Esophagus squamous epithelium (tissue), 4 donors: Measurements from ENCODE around the gene PPP1R37.

Experiments used
- CTCF ChIP-seq, 6 experiments: fragments of 450-650 bp in 4 of 6; fragments of 200-600 bp in 2 of 6; sonication (generic) in 2 of 6; IDR thresholded peaks; one replicate each; pipeline ENCODE4 v1.5.1; 2016 to 2019; ENCODE audit warnings: antibody characterized with exemption in 6 of 6, mild to moderate bottlenecking in 4 of 6, moderate library complexity in 4 of 6
- POLR2A ChIP-seq, 4 donors: fragments of 450-650 bp; IDR thresholded peaks; one replicate each; pipeline ENCODE4 v1.6.1; 2017; ENCODE audit warnings: antibody characterized with exemption in 4 of 4, mild to moderate bottlenecking in 4 of 4, moderate library complexity in 3 of 4

- TF ChIP-seq CTCF (IDR thresholded peaks at IDR 0.05) (no peak), POLR2A (IDR thresholded peaks at IDR 0.05) (no peak)
Measured at GRCh38 chr19:45145270-45146189, 52.6 kb downstream of the PPP1R37 start.
